Measurements from ENCODE around the gene DCUN1D3. TPM values are rescaled to one million over a fixed set of nuclear protein-coding genes. Genes with fewer than 3 reads are reported as not detected.
"Not testable (repeated sequence)": the region's sequence is repeated elsewhere in the genome, so short reads cannot be mapped to it uniquely, and the experiment has no call there.

Gene DCUN1D3
- total and polyA plus RNA-seq, 8 donors = 1.4 to 25.7 (median 7.7) TPM

DNA sequence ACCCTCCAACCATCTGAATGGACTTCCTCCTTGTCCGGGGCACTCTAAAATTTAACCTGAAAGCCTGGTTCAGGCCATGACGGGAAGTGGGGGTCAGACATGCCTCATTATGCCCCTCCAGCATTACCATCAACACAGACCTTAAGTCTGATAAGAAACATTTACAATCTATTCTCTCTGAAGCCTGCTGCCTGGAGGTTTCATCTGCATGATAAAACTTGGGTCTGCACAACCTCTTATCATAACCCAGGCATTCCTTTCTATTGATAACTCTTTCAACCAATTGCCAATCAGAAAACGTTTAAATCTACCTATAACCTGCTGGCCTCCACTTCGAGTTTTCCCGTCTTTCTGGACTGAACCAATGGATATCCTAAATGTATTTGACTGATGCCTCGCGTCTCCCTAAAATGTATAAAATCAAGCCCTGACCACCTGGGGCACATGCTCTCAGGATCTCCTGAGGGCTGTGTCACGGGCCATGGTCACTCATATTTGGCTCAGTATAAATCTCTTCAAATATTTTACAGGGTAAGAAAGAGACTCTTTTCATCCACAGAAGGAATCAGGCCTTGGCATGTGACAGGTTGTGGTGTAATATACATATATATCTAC lies 46.0 kb upstream of the DCUN1D3 start:
- intact Hi-C loops (cut with DNase I; ENCODE audit: low total_unique reads) = no loop called here
- WGBS, 5 donors = 74 to 81% (median 76%) methylated on average over 8 of the region's 8 CpGs

DNA sequence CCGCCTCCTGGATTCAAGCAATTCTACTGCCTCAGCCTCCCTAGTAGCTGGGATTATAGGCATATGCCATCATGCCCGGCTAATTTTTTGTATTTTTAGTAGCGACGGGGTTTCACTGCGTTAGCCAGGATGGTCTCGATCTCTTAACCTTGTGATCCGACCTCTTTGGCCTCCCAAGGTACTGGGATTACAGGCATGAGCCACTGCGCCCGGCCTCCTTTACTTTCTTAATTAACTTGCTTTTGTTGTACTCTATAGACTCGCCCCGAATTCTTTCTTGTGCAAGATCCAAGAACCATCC lies 45.4 kb upstream of the DCUN1D3 start:
- H3K4me1 ChIP-seq; H3K27ac ChIP-seq; DNase-seq; H3K4me3 ChIP-seq; H3K36me3 ChIP-seq; H3K27me3 ChIP-seq; intact Hi-C loops (cut with DNase I; ENCODE audit: low total_unique reads); H3K9me3 ChIP-seq: not testable (repeated sequence)
- WGBS, 5 donors = 94 to 96% (median 95%) methylated on average over 11 of the region's 11 CpGs

More for the DNA sequence above, 46.0 kb upstream of the DCUN1D3 start:
- no peaks in the 10 kb centered on the region for H3K36me3 ChIP-seq
- H3K9me3 ChIP-seq = no peaks in the 10 kb centered on the region
- DNase-seq = no peak
- TF ChIP-seq POLR2A (IDR thresholded peaks at IDR 0.05) (no peak), CTCF (IDR thresholded peaks at IDR 0.05) (no peak)
- H3K27me3 ChIP-seq = no peaks in the 10 kb centered on the region
- H3K4me3 ChIP-seq = no peak overlapping the region
- H3K4me1 ChIP-seq = no peaks in the 10 kb centered on the region
- H3K27ac ChIP-seq = no peak overlapping the region

DNA sequence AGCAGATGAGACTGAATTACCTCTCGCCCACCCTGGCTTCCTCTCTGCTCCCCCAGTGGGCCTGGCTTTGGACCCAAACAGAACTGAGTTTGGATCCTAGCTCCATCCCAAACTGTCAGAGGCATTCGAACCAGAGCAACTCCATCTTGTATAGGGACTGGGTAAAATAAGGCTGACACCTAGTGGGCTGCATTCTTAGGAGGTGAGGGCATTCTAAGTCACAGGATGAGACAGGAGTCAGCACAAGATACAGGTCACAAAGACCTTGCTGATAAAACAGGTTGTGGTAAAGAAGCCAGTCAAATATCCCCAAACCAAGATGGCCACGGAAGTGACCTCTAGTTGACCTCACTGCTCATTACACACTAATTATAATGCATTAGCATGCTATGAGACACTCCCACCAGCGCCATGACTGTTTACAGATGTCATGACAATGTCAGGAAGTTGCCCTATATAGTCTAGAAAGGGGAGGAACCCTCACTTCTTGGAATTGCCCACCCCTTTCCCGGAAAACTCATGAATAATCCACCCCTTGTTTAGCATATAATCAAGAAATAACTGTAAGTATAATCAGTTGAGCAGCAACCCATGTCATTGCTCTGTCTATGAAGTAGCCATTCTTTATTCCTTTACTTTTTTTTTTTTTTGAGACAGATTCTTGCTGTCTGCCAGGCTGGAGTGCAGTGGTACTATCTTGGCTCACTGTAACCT lies 44.9 kb upstream of the DCUN1D3 start:
- TF ChIP-seq CTCF (IDR thresholded peaks at IDR 0.05) (peak in 1 of 7 experiments; percentile 16), EP300 (IDR thresholded peaks at IDR 0.05) (no peak), POLR2AphosphoS5 (IDR thresholded peaks at IDR 0.05) (no peak)
- peak in 1 of 2 donors; percentile 9 for DNase-seq
- no peaks in the 10 kb centered on the region for H3K36me3 ChIP-seq
- no peaks in the 10 kb centered on the region for H3K27me3 ChIP-seq
- no peaks in the 10 kb centered on the region for H3K4me1 ChIP-seq
- no peak overlapping the region for H3K27ac ChIP-seq
- WGBS, 5 donors = 77 to 89% (median 82%) methylated on average over 5 of the region's 5 CpGs
- intact Hi-C loops (cut with DNase I; ENCODE audit: low total_unique reads) = no loop called here
- H3K4me3 ChIP-seq = no peak overlapping the region
- H3K9me3 ChIP-seq = no peaks in the 10 kb centered on the region

- Histone ChIP-seq H3K27me3 (no peaks in the 10 kb centered on the region), H3K36me3 (no peaks in the 10 kb centered on the region), H3K4me3 (no peak overlapping the region), H3K27ac (no peak overlapping the region), H3K4me1 (no peaks in the 10 kb centered on the region), H3K9me3 (no peaks in the 10 kb centered on the region)
- intact Hi-C loops (cut with DNase I; ENCODE audit: low total_unique reads) = no loop called here
- DNase-seq = no peak
- 80 to 88% (median 83%) methylated on average over 4 of the region's 4 CpGs for WGBS, 5 donors
- TF ChIP-seq POLR2AphosphoS5 (IDR thresholded peaks at IDR 0.05) (no peak), POLR2A (IDR thresholded peaks at IDR 0.05) (no peak), CTCF (IDR thresholded peaks at IDR 0.05) (no peak), EP300 (IDR thresholded peaks at IDR 0.05) (no peak)
Observed at GRCh38 chr16:20942256-20942655, 42.1 kb upstream of the DCUN1D3 start.

GRCh38 chr16:20941636-20941926 lies 41.4 kb upstream of the DCUN1D3 start:
- TF ChIP-seq POLR2A (IDR thresholded peaks at IDR 0.05) = no peak
- no peak for TF ChIP-seq CTCF (IDR thresholded peaks at IDR 0.05)
- no peak for TF ChIP-seq POLR2AphosphoS5 (IDR thresholded peaks at IDR 0.05)
- no peak for TF ChIP-seq EP300 (IDR thresholded peaks at IDR 0.05)
- 97 to 99% (median 99%) methylated on average over 6 of the region's 6 CpGs for WGBS, 5 donors
- Histone ChIP-seq H3K4me1 (no peaks in the 10 kb centered on the region), H3K9me3 (no peaks in the 10 kb centered on the region), H3K27me3 (no peaks in the 10 kb centered on the region), H3K36me3 (no peaks in the 10 kb centered on the region), H3K27ac (no peak overlapping the region), H3K4me3 (no peak overlapping the region)
- intact Hi-C loops (cut with DNase I; ENCODE audit: low total_unique reads) = no loop called here
- no peak for DNase-seq
